ENCODE measurements around the gene ADGRF3. TPM values are rescaled to one million over a fixed set of nuclear protein-coding genes. Genes with fewer than 3 reads are reported as not detected.
"Not testable (repeated sequence)": the region's sequence is repeated elsewhere in the genome, so short reads cannot be mapped to it uniquely, and the experiment has no call there.

The ADGRF3 gene
- total RNA-seq, 1 donor from 2014 or later: 4.9 TPM

DNA sequence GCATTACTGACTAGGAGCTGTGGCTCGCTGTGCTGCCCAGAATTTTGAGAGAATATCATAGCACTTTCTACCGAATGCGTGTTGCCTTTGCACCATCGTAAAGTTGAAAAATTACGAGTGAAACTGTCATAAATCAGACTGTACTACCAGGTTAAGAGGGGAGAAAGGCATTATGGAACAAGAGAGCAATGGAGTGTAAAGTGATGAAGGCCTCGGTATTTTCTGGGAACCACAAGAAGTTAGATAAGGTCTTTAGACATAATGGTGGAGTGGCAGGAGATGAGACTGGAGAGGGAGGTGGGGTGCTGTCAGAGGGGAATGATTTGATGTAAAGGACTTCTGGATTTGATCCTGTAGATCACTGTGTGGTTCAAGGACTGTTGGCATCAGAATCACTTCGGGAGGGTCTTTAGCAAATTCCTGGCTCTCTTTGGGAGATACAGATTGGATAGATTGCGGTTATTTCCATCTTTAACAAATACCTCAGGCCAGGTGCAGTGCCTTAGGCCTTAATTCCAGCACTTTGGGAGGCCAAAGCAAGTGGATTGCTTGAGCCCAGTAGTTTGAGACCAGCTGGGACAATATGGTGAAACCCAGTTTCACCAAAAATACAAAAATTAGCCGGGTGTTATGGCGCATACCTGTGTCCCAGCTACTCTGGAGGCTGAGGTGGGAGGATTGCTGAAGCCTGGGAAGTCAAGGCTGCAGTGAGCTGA, 4.9 kb upstream of the ADGRF3 start:
- intact Hi-C loops (cut with micrococcal nuclease): no loop called here

GRCh38 chr2:26349690-26350089, 3.1 kb upstream of the ADGRF3 start:
- intact Hi-C loops (cut with micrococcal nuclease): loop anchor here (5.0 to 10.0 kb wide), 3 partner anchors 367 to 472 kb away; partner anchors contain the start of genes ASXL2, KIF3C and SLC35F6

GRCh38 chr2:26347286-26347865, 787 bp upstream of the ADGRF3 start:
- intact Hi-C loops (cut with micrococcal nuclease): loop anchor here (1.0 to 10.0 kb wide), 4 partner anchors 17 to 470 kb away; partner anchors contain the start of genes ASXL2, KIF3C and SLC35F6

DNA sequence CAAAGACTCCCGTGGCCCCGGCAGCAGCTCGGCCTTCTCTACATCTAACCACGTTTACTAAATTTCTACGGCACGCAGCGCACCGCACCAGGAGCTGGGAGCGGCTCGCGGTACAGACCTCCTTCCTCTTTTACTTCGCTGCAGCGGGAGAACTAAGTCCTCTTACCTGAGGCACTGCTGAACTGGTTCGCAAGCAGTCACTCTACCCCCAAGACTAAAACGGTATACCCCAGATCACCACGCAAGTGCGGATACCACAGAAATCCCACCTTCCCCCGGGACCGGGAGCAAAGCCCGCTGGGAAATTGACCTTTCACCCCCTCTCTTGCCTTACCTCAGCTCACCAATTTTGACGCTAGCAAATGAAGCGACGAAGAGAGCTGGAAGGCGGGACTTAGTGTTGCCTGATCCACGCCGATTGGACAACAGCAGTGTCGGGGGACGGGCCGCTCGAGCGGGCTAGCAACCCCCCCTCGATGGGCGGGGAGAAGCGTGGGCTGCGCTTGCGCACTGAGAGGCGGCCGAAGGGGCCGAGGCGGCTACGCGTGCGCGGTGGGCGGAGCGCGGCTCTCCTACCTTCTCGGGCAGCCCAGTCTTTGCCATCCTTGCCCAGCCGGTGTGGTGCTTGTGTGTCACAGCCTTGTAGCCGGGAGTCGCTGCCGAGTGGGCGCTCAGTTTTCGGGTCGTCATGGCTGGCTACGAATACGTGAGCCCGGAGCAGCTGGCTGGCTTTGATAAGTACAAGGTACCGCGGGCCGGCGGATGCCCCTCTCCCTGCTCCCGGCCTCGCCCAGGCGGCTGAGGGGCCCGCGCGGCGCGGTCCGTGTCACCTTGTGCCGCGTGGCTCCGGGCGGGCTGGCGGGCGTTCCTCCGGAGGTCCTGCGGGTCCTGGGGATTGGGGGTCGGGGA, 790 bp downstream of the ADGRF3 start, which contains the start of gene SELENOI:
TSS of gene SELENOI (plus strand) at position 599 of the 909 bp plus-strand sequence. CDS start at position 689, 90 bp downstream.
- intact Hi-C loops (cut with micrococcal nuclease): loop anchor here (1.0 to 10.0 kb wide), 4 partner anchors 101 to 468 kb away; partner anchors contain the start of genes ASXL2, HADHA, HADHB and KIF3C

DNA sequence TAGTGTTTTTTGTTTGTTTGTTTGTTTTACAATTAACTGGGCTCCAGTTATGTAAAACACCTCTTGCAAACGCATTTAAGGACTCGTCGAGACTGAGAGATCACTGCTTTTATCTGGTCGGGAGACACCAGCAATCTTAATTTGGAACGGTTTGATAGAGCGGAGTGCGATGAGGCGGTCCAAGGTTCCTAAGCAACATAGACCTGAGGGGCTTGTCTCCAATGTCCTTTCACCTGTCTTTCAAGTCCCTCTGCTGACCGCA, 1.4 kb downstream of the ADGRF3 start:
- intact Hi-C loops (cut with micrococcal nuclease): loop anchor here (5.0 to 10.0 kb wide), 3 partner anchors 363 to 468 kb away; partner anchors contain the start of genes ASXL2, KIF3C and SLC35F6

- intact Hi-C loops (cut with micrococcal nuclease): loop anchor here (5.0 to 10.0 kb wide), 3 partner anchors 362 to 467 kb away; partner anchors contain the start of genes ASXL2, KIF3C and SLC35F6
Observed at GRCh38 chr2:26344581-26345282, 1.9 kb downstream of the ADGRF3 start.

GRCh38 chr2:26340831-26341230, 5.8 kb downstream of the ADGRF3 start:
- intact Hi-C loops (cut with micrococcal nuclease): loop anchor here (10.0 kb wide), 1 partner anchor 424 kb away; the partner anchor contains the start of gene SLC35F6

- intact Hi-C loops (cut with micrococcal nuclease): no loop called here
Observed at GRCh38 chr2:26337298-26337697, 9.3 kb downstream of the ADGRF3 start.

GRCh38 chr2:26336719-26337118, 9.9 kb downstream of the ADGRF3 start:
- intact Hi-C loops (cut with micrococcal nuclease): no loop called here

GRCh38 chr2:26335231-26335630, 11.4 kb downstream of the ADGRF3 start:
- intact Hi-C loops (cut with micrococcal nuclease): no loop called here

DNA sequence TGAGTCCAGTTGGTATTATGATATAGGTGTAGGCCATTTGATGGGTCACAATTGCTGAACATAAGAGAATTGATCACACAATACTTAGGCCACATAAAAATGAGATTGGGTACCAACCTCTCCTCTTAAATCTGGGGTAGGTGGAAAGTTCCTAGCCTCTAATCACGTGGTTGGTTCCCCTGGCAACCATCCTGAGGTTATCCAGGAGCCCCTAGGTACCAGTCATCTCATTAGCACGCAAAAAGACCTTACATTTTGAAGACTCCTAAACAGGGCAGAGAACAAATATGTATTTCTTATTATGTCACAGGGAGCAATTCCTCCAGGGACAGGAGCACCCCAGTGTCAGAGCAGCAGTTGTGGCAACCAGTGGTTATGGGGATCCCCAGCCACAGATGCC, 13.3 kb downstream of the ADGRF3 start:
- intact Hi-C loops (cut with micrococcal nuclease): loop anchor here (5.0 kb wide), 1 partner anchor 161 kb away; the partner anchor contains the start of gene GAREM2

- intact Hi-C loops (cut with micrococcal nuclease): loop anchor here (5.0 kb wide), 1 partner anchor 159 kb away; the partner anchor contains the start of gene GAREM2
Observed at GRCh38 chr2:26331321-26331720, 15.3 kb downstream of the ADGRF3 start.

- intact Hi-C loops (cut with micrococcal nuclease): loop anchor here (1.0 to 5.0 kb wide), 3 partner anchors 17 to 158 kb away; partner anchors contain the start of gene GAREM2
Observed at GRCh38 chr2:26330604-26331003, 16.0 kb downstream of the ADGRF3 start.

- intact Hi-C loops (cut with micrococcal nuclease): loop anchor here (1.0 to 5.0 kb wide), 3 partner anchors 17 to 158 kb away; partner anchors contain the start of gene GAREM2
Observed at GRCh38 chr2:26330114-26330549, 16.5 kb downstream of the ADGRF3 start.

DNA sequence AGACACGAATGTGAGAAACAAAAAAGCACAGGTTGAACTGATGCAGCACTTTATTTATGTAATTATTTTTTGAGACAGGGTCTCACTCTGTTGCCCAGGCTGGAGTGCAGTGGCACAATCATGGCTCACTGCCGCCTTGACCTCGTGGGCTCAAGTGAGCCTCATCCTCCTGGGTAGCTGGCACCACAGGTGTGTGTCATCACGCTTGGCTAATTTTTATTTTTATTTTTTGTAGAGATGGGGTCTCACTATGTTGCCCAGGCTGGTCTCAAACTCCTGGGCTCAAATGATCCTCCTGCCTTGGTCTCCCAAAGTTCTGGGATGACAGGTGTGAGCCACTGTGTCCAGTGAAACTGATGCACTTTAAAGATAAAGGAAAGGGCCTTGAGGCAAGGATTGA, 17.5 kb downstream of the ADGRF3 start:
- intact Hi-C loops (cut with micrococcal nuclease): not testable (repeated sequence)

- intact Hi-C loops (cut with micrococcal nuclease): no loop called here
Observed at GRCh38 chr2:26327291-26328272, 19.0 kb downstream of the ADGRF3 start.

- intact Hi-C loops (cut with micrococcal nuclease): no loop called here
Observed at GRCh38 chr2:26326514-26326913, 20.1 kb downstream of the ADGRF3 start.

- intact Hi-C loops (cut with micrococcal nuclease): no loop called here
Observed at GRCh38 chr2:26325851-26326250, 20.7 kb downstream of the ADGRF3 start.

DNA sequence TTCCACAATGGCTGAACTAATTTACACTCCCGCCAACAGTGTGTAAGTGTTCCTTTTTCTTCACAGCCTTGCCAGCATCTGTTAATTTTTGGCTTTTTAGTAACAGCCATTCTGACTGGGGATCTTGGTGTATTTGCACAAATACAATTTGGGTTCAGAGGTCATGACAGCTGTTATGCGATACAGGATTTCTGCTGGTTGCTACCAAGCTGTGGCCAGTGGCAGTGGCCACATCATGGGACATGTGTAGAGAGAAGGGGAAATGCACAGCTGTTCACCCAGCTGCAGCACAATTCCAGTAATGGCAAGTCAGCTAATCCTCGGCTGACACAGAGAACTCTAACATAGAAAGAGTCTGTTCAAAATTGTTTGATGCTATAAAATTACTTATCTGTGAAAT, 21.7 kb downstream of the ADGRF3 start:
- intact Hi-C loops (cut with micrococcal nuclease): no loop called here
